AG09319 (cell line): ENCODE measurements around the gene SNX7.

Experiments
- DNase-seq: peaks from one replicate; pipeline ENCODE4 v3.0.0-alpha.2; 2010; ENCODE audit warnings: low read depth; ENCODE audit errors: extremely low read depth
- TF ChIP-seq, protein P1 (sequence below): IDR thresholded peaks from 2 replicates; pipeline ENCODE4 v1.5.1; 2011; ENCODE audit warnings: low read depth, mild to moderate bottlenecking, inconsistent platforms, low read length, moderate library complexity

SNX7 gene

DNA sequence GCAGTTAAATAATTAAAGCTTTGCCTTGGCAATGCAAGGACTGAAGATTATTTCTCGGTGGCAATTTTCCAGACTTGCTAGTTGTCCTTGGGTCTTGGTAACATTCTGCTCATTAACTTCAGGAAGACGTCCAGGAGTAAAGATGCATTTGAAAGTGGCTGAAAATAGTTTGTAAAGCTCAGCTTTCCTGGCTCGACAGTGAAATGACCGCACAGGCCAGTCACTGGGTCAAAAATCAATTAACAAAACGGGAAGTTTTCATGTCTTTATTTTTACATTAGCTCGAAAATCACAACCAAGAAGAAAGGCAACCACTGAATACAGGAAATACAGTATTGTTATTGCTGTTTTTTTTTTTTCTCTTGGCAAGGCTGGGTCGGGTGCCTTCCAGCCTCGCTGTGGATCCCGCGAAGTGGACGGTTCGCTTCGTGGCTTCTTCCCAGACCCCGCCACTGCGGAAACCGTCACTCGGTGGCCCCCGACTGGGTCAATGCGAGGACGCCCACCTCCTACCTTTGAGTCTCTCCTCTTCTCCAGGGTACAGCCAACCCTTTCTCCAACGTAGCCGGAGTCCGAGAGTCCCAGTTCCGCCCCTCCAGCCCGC lies 479 bp upstream of the SNX7 start:
- DNase-seq: no peak
- TF ChIP-seq, protein P1, sequence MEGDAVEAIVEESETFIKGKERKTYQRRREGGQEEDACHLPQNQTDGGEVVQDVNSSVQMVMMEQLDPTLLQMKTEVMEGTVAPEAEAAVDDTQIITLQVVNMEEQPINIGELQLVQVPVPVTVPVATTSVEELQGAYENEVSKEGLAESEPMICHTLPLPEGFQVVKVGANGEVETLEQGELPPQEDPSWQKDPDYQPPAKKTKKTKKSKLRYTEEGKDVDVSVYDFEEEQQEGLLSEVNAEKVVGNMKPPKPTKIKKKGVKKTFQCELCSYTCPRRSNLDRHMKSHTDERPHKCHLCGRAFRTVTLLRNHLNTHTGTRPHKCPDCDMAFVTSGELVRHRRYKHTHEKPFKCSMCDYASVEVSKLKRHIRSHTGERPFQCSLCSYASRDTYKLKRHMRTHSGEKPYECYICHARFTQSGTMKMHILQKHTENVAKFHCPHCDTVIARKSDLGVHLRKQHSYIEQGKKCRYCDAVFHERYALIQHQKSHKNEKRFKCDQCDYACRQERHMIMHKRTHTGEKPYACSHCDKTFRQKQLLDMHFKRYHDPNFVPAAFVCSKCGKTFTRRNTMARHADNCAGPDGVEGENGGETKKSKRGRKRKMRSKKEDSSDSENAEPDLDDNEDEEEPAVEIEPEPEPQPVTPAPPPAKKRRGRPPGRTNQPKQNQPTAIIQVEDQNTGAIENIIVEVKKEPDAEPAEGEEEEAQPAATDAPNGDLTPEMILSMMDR: no peak

DNA sequence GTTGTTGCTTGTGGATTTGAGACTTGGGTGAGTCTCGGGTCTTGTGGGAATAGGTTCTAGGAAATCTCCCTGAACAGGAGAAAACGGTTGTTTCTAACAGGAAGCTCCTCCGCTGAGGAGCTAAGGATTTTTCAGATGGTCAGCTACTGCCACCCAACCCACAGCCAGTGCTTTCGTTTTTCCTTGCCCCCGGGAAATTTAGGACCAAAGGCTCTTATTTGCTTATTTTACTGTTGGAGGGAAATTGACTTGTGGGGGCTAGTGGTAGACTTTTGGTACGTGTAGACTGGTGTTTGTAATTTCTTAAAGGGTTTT lies 792 bp downstream of the SNX7 start:
- TF ChIP-seq, protein P1: no peak
- DNase-seq: no peak

GRCh38 chr1:98668733-98669132 lies 7.2 kb downstream of the SNX7 start:
- no peak for DNase-seq
- TF ChIP-seq, protein P1: no peak

DNA sequence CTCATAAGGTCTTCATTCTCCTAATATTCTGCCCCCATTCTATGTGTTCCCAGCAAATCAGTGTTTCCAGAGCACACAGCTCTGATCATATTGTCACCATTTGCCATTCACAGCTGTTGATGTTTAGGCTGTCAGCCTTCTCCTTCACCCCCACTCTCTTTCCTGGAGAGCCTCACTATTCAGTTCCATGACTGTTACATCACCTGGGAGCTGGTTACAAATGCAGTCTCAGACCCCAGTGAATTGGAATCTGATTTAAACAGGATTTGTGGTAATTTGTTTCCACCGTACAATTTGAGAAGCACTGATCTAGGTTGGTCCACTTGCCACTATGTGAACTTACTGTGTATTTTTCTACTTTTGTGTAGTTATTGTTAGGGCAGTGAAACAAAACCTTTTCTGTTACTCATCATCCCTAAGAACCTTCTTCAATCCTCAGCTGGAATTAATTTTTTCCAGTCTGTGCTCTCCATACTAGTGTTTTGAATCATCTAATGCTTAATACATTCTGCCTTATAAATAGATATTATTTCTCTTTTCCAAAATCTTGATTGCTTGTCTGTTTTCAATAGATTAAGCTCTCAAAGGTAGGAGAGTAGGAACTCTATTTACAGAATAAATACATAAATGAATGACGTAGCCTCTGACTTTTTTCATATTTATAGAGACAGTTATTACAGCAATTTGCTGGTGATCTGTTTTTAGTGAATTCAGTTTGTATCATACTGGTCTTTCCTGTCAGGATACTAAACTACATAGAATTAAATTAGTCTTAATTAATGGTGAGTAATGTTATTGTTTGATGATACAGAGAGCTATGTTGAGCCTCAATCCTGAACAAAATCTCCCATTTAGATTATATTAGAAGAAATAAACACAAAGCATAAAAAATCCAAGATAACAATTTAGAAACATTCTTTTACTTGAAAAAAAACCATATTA lies 8.1 kb downstream of the SNX7 start:
- TF ChIP-seq, protein P1: no peak
- no peak for DNase-seq

DNA sequence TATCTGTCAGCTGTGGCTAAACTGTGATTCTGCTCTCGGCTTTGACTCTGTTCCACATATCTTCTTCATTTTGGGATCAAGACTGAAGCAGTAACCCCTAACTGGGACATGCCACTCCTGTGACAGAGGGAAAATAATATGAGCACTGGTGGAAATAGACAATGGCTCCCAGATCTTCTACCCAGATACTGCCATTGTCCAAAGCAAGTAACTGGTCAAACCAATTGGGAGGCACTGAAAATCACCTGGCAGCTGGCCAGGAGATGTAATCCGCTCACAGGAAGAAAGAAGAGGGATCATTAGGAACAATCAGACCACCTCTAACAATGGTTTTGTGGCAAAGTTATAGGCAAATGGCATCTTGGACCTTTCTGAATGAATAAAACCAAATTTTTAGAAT lies 10.7 kb downstream of the SNX7 start:
- DNase-seq: no peak
- TF ChIP-seq, protein P1: no peak

GRCh38 chr1:98674075-98674781 lies 12.7 kb downstream of the SNX7 start:
- TF ChIP-seq, protein P1: no peak
- no peak for DNase-seq

DNA sequence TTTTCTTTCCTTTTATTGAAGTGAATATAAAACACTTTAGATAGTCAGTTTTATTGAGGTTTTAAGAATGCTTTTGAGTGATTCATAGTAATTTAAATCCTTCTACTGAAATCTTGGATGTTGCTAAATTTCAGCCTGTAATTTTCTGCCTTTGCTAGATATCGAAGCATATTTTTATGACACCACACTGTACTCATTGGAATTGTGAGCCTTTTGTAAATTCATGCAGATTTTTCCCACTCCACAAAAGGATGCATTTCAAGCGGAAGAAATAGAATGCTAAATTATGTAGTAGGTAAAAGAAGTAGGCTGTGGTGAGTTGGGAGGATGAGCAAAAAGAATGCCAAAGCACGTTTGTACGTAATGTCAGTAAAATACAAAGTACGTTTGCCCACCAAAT lies 13.8 kb downstream of the SNX7 start:
- TF ChIP-seq, protein P1: no peak
- DNase-seq: no peak
